GM21825 (cell line): ENCODE measurements around the gene AURKAIP1.
A peak's percentile ranks its signal among the peaks of the same experiment; 100 is the strongest.
"Not testable (repeated sequence)": the region's sequence is repeated elsewhere in the genome, so short reads cannot be mapped to it uniquely, and the experiment has no call there.

Experiments
- ATAC-seq: cut with Tn5 transposase; IDR thresholded peaks from one replicate; pipeline ENCODE4 v1.9.1; 2021; ENCODE audit warnings: mild to moderate bottlenecking, moderate library complexity; ENCODE audit not compliant: unreplicated experiment

The AURKAIP1 gene

GRCh38 chr1:1387098-1388077, 12.4 kb upstream of the AURKAIP1 start:
- ATAC-seq = no peak

DNA sequence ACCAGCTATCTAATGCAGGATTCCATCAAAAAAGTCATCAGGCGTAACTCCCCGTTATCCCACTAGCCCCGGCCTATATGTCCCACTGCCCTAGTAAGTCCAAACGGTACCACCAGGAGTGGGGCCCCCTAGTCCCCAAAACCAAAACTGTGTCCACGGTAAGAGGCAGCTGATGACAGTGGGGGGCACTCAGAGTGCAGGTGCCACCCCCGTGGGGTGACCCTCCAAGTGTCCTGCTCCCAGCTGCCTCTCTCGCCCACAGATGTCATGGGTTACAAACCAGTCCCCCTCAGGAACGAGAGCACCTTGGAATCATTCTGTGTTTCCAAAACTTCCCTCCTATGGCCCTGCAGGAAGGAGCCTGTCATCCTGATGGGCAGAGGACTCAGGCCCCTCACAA, 10.9 kb upstream of the AURKAIP1 start:
- no peak for ATAC-seq

- ATAC-seq = not testable (repeated sequence)
These were observed 10.3 kb upstream of the AURKAIP1 start for GRCh38 chr1:1385339-1385738.

GRCh38 chr1:1381294-1381693, 6.3 kb upstream of the AURKAIP1 start:
- ATAC-seq = no peak

- ATAC-seq = no peak
These were observed 5.9 kb upstream of the AURKAIP1 start for GRCh38 chr1:1380860-1381259.

GRCh38 chr1:1377540-1378205, 2.7 kb upstream of the AURKAIP1 start:
- no peak for ATAC-seq

GRCh38 chr1:1376551-1377226, 1.7 kb upstream of the AURKAIP1 start:
- ATAC-seq = no peak

- ATAC-seq = peak; percentile 1
These were observed 448 bp downstream of the AURKAIP1 start for GRCh38 chr1:1374589-1374928.

GRCh38 chr1:1373815-1374588, 1.0 kb downstream of the AURKAIP1 start:
- ATAC-seq = no peak

- ATAC-seq = no peak
These were observed 1.8 kb downstream of the AURKAIP1 start for GRCh38 chr1:1373051-1373814.

DNA sequence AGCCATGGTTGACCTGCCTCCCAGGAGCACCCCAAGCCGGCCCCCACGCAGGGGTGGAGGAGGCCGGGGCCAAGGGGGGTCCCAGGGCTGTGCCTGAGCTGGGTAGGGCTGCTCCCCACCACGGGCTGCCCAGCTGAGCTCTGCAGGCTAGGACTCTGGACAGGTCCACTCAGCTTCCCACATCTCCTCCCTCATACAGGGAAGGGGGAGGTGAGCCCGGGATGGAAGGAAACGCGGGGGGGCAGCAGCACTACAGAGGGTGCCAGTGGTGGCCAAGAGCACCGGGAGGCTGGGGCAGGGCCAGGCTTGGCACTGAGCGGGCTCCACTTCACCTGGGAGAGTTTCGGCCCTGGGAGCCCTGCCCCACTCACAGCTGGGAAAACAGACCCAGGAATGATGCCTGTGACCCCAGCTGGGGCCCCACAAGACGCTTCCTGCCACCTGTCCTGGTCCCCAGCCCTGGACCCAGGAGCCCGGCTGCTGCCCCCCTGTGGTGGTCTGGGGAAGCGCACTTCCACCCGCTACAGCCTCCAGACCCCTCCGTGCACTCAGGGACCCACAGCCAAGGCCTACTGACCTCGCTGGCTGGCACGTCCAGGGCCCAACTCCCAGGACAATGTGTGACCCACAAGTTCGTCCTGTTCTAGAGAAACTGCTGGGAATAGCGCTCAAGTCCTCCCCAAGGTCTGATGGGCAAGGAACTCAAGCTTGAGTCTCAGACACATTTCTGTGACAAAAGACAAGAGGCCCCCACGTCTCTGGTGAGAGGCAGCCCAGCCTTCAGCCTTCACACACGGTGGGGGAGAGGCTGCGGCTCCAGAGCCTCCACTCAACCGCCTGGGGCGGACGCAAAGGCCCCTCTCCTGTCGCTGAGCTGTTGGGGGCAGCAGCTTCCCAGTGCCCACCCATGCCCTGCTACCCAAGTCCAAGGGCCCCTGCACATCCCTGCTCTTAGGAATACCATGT, 3.0 kb downstream of the AURKAIP1 start:
- no peak for ATAC-seq

DNA sequence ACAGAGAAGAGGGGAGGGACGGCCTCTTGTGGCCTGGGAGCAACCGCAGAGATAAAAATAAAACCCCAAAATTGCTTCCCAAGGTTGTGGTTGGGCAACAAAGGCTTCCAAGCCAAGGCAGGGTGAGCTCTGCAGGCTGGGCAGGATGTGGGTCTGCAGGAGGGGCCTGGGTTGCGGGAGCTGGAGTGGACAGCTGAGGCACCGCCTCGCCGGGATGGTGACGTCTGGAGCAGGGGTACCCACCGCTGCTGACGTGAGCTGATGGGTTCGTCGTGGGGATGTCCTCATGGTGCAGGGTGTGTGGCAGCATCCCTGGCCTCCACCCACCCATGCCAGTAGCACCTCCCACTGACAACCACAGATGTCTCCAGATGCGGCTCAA, 3.7 kb downstream of the AURKAIP1 start:
- no peak for ATAC-seq

DNA sequence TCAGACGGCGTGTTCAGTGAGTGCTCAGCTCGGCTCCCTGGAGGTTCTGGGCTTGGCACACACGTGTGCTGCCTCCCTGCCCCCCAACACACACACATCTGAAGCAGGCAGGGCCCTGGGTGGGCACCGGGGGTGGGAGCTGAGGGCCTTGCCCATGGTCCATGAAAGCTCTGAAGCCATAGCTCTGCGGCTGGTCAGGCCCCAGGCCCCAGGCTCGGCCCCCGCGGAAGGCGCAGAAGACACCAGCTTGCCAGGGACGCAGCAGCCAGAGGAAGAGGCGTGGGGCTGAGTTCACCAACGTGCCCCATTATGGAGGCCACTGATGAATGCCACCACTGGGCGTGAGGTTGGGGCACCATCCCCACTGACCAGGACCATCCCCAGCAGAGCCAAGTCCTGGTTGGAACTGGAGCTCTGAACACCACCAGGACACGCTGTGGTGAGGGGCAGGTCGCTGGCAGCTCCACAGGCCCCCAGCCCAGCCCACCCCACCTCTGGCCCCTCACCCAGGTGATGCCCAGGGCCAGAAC, 4.2 kb downstream of the AURKAIP1 start:
- no peak for ATAC-seq

DNA sequence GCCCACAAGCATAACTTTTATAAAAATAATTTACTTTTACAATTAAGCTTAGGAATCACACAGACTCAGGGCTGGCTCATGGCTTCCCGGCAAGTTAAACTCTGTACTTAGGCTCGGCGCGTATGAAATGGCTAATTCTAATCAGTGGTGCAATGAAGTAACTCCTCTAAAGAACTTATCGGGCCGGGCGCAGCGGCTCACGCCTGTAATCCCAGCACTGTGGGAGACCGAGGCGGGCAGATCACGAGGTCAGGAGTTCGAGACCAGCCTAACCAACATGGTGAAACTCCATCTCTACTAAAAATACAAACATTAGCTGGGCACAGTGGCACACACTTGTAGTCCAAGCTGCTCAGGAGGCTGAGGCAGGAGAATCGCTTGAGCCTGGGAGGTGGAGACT, 4.9 kb downstream of the AURKAIP1 start:
- ATAC-seq = not testable (repeated sequence)

GRCh38 chr1:1367315-1367714, 7.7 kb downstream of the AURKAIP1 start:
- ATAC-seq = no peak

GRCh38 chr1:1366699-1367066, 8.3 kb downstream of the AURKAIP1 start:
- ATAC-seq = no peak

DNA sequence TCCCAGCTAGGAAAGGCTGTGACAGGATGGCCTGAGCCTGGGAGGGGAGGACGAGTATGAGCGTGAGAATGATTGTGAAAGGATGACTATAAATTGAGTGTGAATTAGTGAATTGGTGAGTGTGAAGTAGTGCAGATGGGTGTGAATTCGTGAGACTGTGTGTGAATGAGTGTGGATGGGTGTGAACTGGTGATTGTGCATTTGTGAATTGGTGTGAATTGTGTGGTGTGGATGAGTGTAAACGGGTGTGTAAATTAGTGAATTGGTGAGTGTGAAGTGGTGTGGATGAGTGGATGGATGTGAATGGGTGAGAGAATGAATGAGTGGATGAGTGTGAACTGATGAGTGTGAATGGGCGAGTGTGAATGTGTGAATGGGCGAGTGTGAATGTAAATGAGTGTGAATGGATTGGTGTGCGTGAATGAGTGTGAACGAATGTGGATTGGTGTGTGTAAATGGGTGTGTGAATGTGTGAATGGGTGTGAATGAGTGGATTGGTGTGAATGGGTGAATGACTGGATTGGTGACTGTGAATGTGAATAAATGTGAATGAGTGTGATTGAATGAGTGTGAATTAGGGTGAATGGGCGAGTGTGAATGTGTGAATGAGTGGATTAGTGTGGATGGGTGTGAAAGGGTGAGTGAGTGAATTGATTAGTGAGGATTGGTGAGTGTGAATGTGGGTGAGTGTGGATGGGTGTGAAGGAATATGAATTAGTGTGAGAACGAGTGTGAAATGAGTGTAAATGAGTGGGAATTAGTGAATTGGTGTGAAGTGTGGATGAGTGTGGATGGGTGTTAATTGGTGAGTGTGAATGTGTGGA, 8.9 kb downstream of the AURKAIP1 start:
- no peak for ATAC-seq

DNA sequence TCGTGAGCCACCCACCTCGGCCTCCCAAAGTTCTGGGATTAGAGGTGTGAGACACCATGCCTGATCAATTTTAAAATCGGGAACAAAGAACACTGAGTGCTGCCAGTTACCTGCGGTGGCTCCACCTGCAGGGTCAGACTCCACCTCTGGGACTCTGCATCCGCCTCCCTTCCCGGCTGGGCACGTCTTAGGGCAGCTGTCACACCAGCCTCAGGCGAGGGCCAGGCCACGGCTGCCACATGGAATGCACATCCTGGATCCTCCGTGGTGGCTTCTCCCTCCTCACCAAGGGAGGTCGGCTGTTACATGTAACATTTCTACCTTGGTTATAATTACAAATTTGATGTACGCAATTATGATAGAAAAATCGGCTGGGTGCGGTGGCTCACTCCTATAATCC, 10.7 kb downstream of the AURKAIP1 start:
- no peak for ATAC-seq
